GM21360 (cell line): Measurements from ENCODE around the gene UGT1A5.
"Not testable (repeated sequence)": the region's sequence is repeated elsewhere in the genome, so short reads cannot be mapped to it uniquely, and the experiment has no call there.

ENCODE experiments used
- ATAC-seq: cut with Tn5 transposase; IDR thresholded peaks from one replicate; pipeline ENCODE4 v1.9.1; 2021; ENCODE audit warnings: mild to moderate bottlenecking, moderate library complexity; ENCODE audit not compliant: unreplicated experiment

Gene UGT1A5

GRCh38 chr2:233745073-233745755 is 32.5 kb downstream of the UGT1A5 start:
- ATAC-seq, result no peak

GRCh38 chr2:233745838-233746237 is 33.1 kb downstream of the UGT1A5 start:
- not testable (repeated sequence) for ATAC-seq

GRCh38 chr2:233746475-233747282 is 34.0 kb downstream of the UGT1A5 start:
- no peak for ATAC-seq

GRCh38 chr2:233747283-233747544 is 34.5 kb downstream of the UGT1A5 start:
- ATAC-seq, result no peak

GRCh38 chr2:233750689-233751088 is 38.0 kb downstream of the UGT1A5 start:
- ATAC-seq, result not testable (repeated sequence)

GRCh38 chr2:233751212-233752009 is 38.7 kb downstream of the UGT1A5 start:
- ATAC-seq, result not testable (repeated sequence)

GRCh38 chr2:233754872-233755611 is 42.3 kb downstream of the UGT1A5 start:
- ATAC-seq, result no peak

GRCh38 chr2:233756429-233757081 is 43.8 kb downstream of the UGT1A5 start:
- ATAC-seq, result no peak

GRCh38 chr2:233758141-233758540 is 45.4 kb downstream of the UGT1A5 start:
- ATAC-seq, result no peak

GRCh38 chr2:233758849-233759248 is 46.1 kb downstream of the UGT1A5 start:
- ATAC-seq, result no peak

GRCh38 chr2:233760043-233760442 is 47.3 kb downstream of the UGT1A5 start, which contains the start of gene UGT1A1:
Gene UGT1A1, plus strand, starts transcription at chr2:233760270. Its CDS starts 18 bp downstream, at chr2:233760288.
- ATAC-seq, result no peak

- no peak for ATAC-seq
These were observed 48.5 kb downstream of the UGT1A5 start for GRCh38 chr2:233761040-233761769.

- no peak for ATAC-seq
These were observed 51.6 kb downstream of the UGT1A5 start for GRCh38 chr2:233764264-233764663.

GRCh38 chr2:233764761-233765160 is 52.1 kb downstream of the UGT1A5 start:
- no peak for ATAC-seq

- ATAC-seq, result no peak
These were observed 53.7 kb downstream of the UGT1A5 start for GRCh38 chr2:233766416-233766815.

- no peak for ATAC-seq
These were observed 55.4 kb downstream of the UGT1A5 start for GRCh38 chr2:233768076-233768475.

- ATAC-seq, result no peak
These were observed 56.6 kb downstream of the UGT1A5 start for GRCh38 chr2:233769260-233769659.

GRCh38 chr2:233772153-233772552 is 59.4 kb downstream of the UGT1A5 start:
- no peak for ATAC-seq

GRCh38 chr2:233772583-233772982 is 59.9 kb downstream of the UGT1A5 start:
- no peak for ATAC-seq

- ATAC-seq, result no peak
These were observed 61.1 kb downstream of the UGT1A5 start for GRCh38 chr2:233773854-233774253.
